Bronchus fibroblast of lung (primary cell): ENCODE data around the gene QKI. TPM values are rescaled to one million over a fixed set of nuclear protein-coding genes. Genes with fewer than 3 reads are reported as not detected.

Source experiments
- total RNA-seq: library from RNA; depleted of rRNA; stranded (reverse); fragments of >200 nt; gene quantifications from 2 replicates; pipeline ENCODE4 v1.2.3, GENCODE V29; 2015

The QKI gene
- total RNA-seq = 77.2 and 77.7 TPM in 2 replicates

GRCh38 chr6:163414117-163414945 is at the start of gene QKI:
Gene QKI (plus strand): TSS chr6:163414718. CDS start chr6:163415194, 476 bp downstream.

